ENCODE data around the gene NAT10. TPM values are rescaled to one million over a fixed set of nuclear protein-coding genes. Genes with fewer than 3 reads are reported as not detected.

Gene NAT10
- total and polyA plus RNA-seq, 2 donors from 2014 or later = 24.1 to 43.1 TPM

DNA sequence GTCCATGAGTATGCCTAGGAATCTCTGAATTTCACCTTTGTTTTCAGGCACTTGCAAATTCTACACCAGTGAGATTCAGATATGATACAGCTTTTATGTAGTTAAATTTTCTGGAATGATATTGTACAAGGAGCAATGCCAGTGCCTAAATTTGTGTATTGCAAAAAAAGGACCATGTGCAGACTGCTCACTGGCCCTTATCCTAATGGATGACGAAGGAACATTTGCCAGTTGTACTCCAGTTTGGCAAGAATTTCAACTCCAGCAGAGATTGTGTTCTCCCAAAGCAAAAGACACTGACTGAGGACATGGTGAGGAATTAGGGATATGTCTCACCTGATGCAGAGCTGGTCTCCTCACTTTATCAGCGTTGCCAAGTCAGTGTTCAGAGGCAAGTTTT is 8.6 kb downstream of the NAT10 start:
- H3K4me1 ChIP-seq (ENCODE audit: control insufficient read depth in 2 of 3, insufficient read depth in 2 of 3, low read depth in 1 of 3, low read length in 3 of 3) = no peaks in the 10 kb centered on the region
- no peak overlapping the region for H3K9ac ChIP-seq (ENCODE audit: low read length in 3 of 3)
- H3K36me3 ChIP-seq (ENCODE audit: control insufficient read depth in 2 of 3, insufficient read depth in 3 of 3, low read length in 3 of 3) = peaks cover 15 to 75% (median 57%) of the 10 kb centered on the region in 3 donors
- DNase-seq (no peak), FAIRE-seq (no peak)
- TF ChIP-seq CTCF (IDR thresholded peaks at IDR 0.05; ENCODE audit: borderline replicate concordance, extremely low read depth, insufficient read depth) = no peak
- no peak overlapping the region for H3K27ac ChIP-seq (ENCODE audit: low read depth in 2 of 2, low read length in 2 of 2)
- no peaks in the 10 kb centered on the region for H3K27me3 ChIP-seq (ENCODE audit: control insufficient read depth, insufficient read depth, low read length)
- H3K4me3 ChIP-seq (ENCODE audit: low read length in 3 of 3) = no peak overlapping the region
- intact Hi-C loops (cut with DNase I) = no loop called here
- no peaks in the 10 kb centered on the region for H3K9me3 ChIP-seq (ENCODE audit: control insufficient read depth in 2 of 3, insufficient read depth in 1 of 3, low read length in 3 of 3)

DNA sequence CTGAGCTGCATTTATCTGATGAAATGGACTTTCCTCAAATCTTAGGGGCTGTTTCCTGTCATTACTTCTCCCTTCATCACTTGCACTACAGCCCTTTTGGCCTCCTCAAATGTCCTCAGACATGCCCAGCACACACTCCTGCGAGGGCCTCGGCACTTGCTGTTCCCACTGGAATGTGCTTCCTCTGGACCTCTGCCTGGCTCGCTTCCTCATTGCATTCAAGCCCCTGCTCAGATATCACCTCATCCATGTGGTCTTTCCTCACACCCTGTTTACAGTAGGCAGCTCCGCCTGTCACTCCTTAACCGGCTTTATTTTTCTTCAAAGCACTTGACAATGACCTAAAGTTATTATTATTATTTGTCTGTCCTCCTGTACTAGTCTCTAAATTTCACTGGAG is 9.0 kb downstream of the NAT10 start:
- Histone ChIP-seq H3K4me1 (ENCODE audit: control insufficient read depth in 2 of 3, insufficient read depth in 2 of 3, low read depth in 1 of 3, low read length in 3 of 3) (no peaks in the 10 kb centered on the region), H3K27ac (ENCODE audit: low read depth in 2 of 2, low read length in 2 of 2) (no peak overlapping the region), H3K27me3 (ENCODE audit: control insufficient read depth, insufficient read depth, low read length) (no peaks in the 10 kb centered on the region), H3K9ac (ENCODE audit: low read length in 3 of 3) (no peak overlapping the region), H3K9me3 (ENCODE audit: control insufficient read depth in 2 of 3, insufficient read depth in 1 of 3, low read length in 3 of 3) (no peaks in the 10 kb centered on the region), H3K36me3 (ENCODE audit: control insufficient read depth in 2 of 3, insufficient read depth in 3 of 3, low read length in 3 of 3) (peaks cover 15 to 80% (median 57%) of the 10 kb centered on the region in 3 donors), H3K4me3 (ENCODE audit: low read length in 3 of 3) (no peak overlapping the region)
- DNase-seq (no peak), FAIRE-seq (no peak)
- intact Hi-C loops (cut with DNase I) = no loop called here
- no peak for TF ChIP-seq CTCF (IDR thresholded peaks at IDR 0.05; ENCODE audit: borderline replicate concordance, extremely low read depth, insufficient read depth)

DNA sequence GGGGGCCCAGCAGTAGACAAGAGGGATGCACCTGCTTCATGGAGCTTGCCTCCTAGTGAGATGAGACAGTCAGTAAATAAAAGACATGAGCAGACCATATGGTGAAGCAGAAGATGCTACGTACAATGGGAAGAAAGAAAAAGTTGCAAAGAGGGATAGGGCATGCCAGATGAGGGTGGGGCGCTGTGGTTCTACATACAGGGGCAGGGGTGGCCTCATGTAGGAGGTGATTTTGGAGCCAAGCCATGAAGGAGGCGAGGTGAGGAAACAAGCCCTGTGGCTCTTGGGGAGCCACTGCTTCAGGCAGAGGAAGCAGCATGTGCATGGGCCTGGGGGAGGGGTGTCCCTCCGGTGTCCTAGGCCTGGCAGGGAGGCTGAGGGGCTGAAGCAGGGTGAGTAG is 15.2 kb downstream of the NAT10 start:
- H3K27me3 ChIP-seq (ENCODE audit: control insufficient read depth, insufficient read depth, low read length) = no peaks in the 10 kb centered on the region
- TF ChIP-seq CTCF (IDR thresholded peaks at IDR 0.05; ENCODE audit: borderline replicate concordance, extremely low read depth, insufficient read depth) = no peak
- no peaks in the 10 kb centered on the region for H3K9me3 ChIP-seq (ENCODE audit: control insufficient read depth in 2 of 3, insufficient read depth in 1 of 3, low read length in 3 of 3)
- FAIRE-seq (no peak), DNase-seq (no peak)
- H3K4me3 ChIP-seq (ENCODE audit: low read length in 3 of 3) = no peak overlapping the region
- H3K36me3 ChIP-seq (ENCODE audit: control insufficient read depth in 2 of 3, insufficient read depth in 3 of 3, low read length in 3 of 3) = peaks cover 16 to 64% (median 42%) of the 10 kb centered on the region in 3 donors
- H3K27ac ChIP-seq (ENCODE audit: low read depth in 2 of 2, low read length in 2 of 2) = no peak overlapping the region
- intact Hi-C loops (cut with DNase I) = no loop called here
- no peaks in the 10 kb centered on the region for H3K4me1 ChIP-seq (ENCODE audit: control insufficient read depth in 2 of 3, insufficient read depth in 2 of 3, low read depth in 1 of 3, low read length in 3 of 3)
- no peak overlapping the region for H3K9ac ChIP-seq (ENCODE audit: low read length in 3 of 3)
